SK-N-SH (cell line): ENCODE measurements around the gene HDAC4. TPM values are rescaled to one million over a fixed set of nuclear protein-coding genes. Genes with fewer than 3 reads are reported as not detected.

Experiments
- CTCF ChIA-PET: fragments of 300-600, 350-600 bp; formaldehyde crosslinking; extraction: SDS; loops from one replicate; lab custom pipeline; 2021; lab: Yijun Ruan, JAX
- POLR2A ChIA-PET: fragments of 350-600 bp; sonication (Branson Sonifier 250); formaldehyde crosslinking; extraction: SDS; loops from one replicate; lab custom pipeline; 2020; ENCODE audit warnings: antibody characterized with exemption, inconsistent platforms; lab: Yijun Ruan, JAX
- DNase-seq: peaks from one replicate; pipeline ENCODE4 v3.0.0; 2012
- H2AFZ ChIP-seq: fragments of 200-600 bp; sonication (generic); 2 replicates; pipeline ENCODE4 v1.8.1; 2016; ENCODE audit warnings: antibody characterized with exemption, mild to moderate bottlenecking, low read depth
- H3F3A ChIP-seq: fragments of 200-600 bp; sonication (generic); replicated peaks from 2 replicates; pipeline ENCODE3; 2016; ENCODE audit warnings: antibody characterized with exemption, mild to moderate bottlenecking; ENCODE audit not compliant: insufficient read depth
- H3K27ac ChIP-seq, 2 experiments: fragments of 200-500 bp in 1 of 2; fragments of 200-600 bp in 1 of 2; sonication (Bioruptor generic) in 1 of 2; sonication (generic), shearing (Covaris generic) in 1 of 2; 2 replicates each; pipeline versions ENCODE4 v1.5.1 to v1.6.1; 2014 to 2016; ENCODE audit warnings: low read depth in 2 of 2, inconsistent platforms in 1 of 2, low read length in 1 of 2, mild to moderate bottlenecking in 1 of 2, mixed read lengths in 1 of 2
- H3K27me3 ChIP-seq: fragments of 200-600 bp; sonication (generic), shearing (Covaris generic); 2 replicates; pipeline ENCODE4 v1.6.1; 2016; ENCODE audit warnings: mixed run types; ENCODE audit not compliant: insufficient read depth
- H3K36me3 ChIP-seq, 2 experiments: fragments of 200-500 bp in 1 of 2; fragments of 200-600 bp in 1 of 2; sonication (Bioruptor generic) in 1 of 2; sonication (generic) in 1 of 2; replicated peaks in 1 of 2; 2 replicates each; pipeline versions ENCODE3 to v1.5.1; 2014 to 2016; ENCODE audit warnings: low read length in 1 of 2, mild to moderate bottlenecking in 1 of 2; ENCODE audit not compliant: insufficient read depth in 2 of 2, control insufficient read depth in 1 of 2
- H3K4me1 ChIP-seq, 2 experiments: fragments of 200-500 bp in 1 of 2; fragments of 200-600 bp in 1 of 2; sonication (Bioruptor generic) in 1 of 2; sonication (generic), shearing (Covaris generic) in 1 of 2; 2 replicates each; pipeline versions ENCODE4 v1.5.1 to v1.6.1; 2014 to 2016; ENCODE audit warnings: low read depth in 1 of 2, low read length in 1 of 2, mixed run types in 1 of 2; ENCODE audit not compliant: insufficient read depth in 2 of 2, control insufficient read depth in 1 of 2
- H3K4me2 ChIP-seq: fragments of 200-600 bp; sonication (generic), shearing (Covaris generic); 2 replicates; pipeline ENCODE4 v1.6.1; 2017; ENCODE audit warnings: mixed run types
- H3K4me3 ChIP-seq, 2 experiments: fragments of 200-500 bp in 1 of 2; fragments of 200-600 bp in 1 of 2; sonication (Bioruptor generic) in 1 of 2; sonication (generic), shearing (Covaris generic) in 1 of 2; 2 replicates each; pipeline versions ENCODE4 v1.5.1 to v1.8.1; 2014 to 2016; ENCODE audit warnings: low read depth in 2 of 2, inconsistent platforms in 1 of 2, low read length in 1 of 2, mild to moderate bottlenecking in 1 of 2, mixed read lengths in 1 of 2, moderate library complexity in 1 of 2
- H3K79me2 ChIP-seq: fragments of 200-600 bp; sonication (generic); 2 replicates; pipeline ENCODE4 v1.8.1; 2017; ENCODE audit warnings: mild to moderate bottlenecking; ENCODE audit not compliant: insufficient read depth
- H3K9ac ChIP-seq: fragments of 200-600 bp; sonication (generic); 2 replicates; pipeline ENCODE4 v1.6.1; 2017; ENCODE audit warnings: mixed run types
- H3K9me2 ChIP-seq: fragments of 200-600 bp; sonication (generic); 2 replicates; pipeline ENCODE4 v1.6.1; 2017; ENCODE audit warnings: mixed run types
- H3K9me3 ChIP-seq: fragments of 200-600 bp; sonication (generic); 2 replicates; pipeline ENCODE4 v1.6.1; 2017; ENCODE audit warnings: mixed run types, mild to moderate bottlenecking, moderate library complexity
- H4K20me1 ChIP-seq: fragments of 200-600 bp; sonication (generic); 2 replicates; pipeline ENCODE4 v1.6.1; 2017; ENCODE audit warnings: mild to moderate bottlenecking, mixed run types; ENCODE audit not compliant: insufficient read depth
- CHD2 ChIP-seq: fragments of 150-350 bp; IDR thresholded peaks from 2 replicates; pipeline ENCODE4 v1.6.1; 2018; ENCODE audit warnings: low read length; ENCODE audit not compliant: partially characterized antibody
- CTCF ChIP-seq: fragments of 200-600 bp; sonication (generic); IDR thresholded peaks from 2 replicates; pipeline ENCODE4 v1.6.1; 2017; ENCODE audit warnings: antibody characterized with exemption, mild to moderate bottlenecking, moderate library complexity
- EZH2phosphoT487 ChIP-seq: fragments of 200-600 bp; sonication (generic); IDR thresholded peaks from 2 replicates; pipeline ENCODE4 v1.6.1; 2017; ENCODE audit warnings: low read depth, mixed run types, mild to moderate bottlenecking, antibody characterized with exemption, moderate library complexity, borderline replicate concordance
- FOXJ3 ChIP-seq: sonication (generic); formaldehyde crosslinking; IDR thresholded peaks from 2 replicates; pipeline ENCODE4 v1.5.1; 2020; ENCODE audit warnings: mild to moderate bottlenecking, missing genetic modification reagents
- GATA2 ChIP-seq: sonication (generic); formaldehyde crosslinking; IDR thresholded peaks from 2 replicates; pipeline ENCODE4 v1.5.0; 2020; ENCODE audit warnings: mild to moderate bottlenecking, missing genetic modification reagents
- JUND ChIP-seq: IDR thresholded peaks from 2 replicates; pipeline ENCODE4 v1.4.0; 2012
- MAX ChIP-seq: IDR thresholded peaks from 2 replicates; pipeline ENCODE4 v1.4.0; 2012; ENCODE audit warnings: low read depth
- MEF2A ChIP-seq: IDR thresholded peaks from 2 replicates; pipeline ENCODE4 v1.4.0; 2012; ENCODE audit warnings: low read depth, borderline replicate concordance
- MXI1 ChIP-seq: IDR thresholded peaks from 2 replicates; pipeline ENCODE4 v1.6.1; 2012; ENCODE audit warnings: mild to moderate bottlenecking, low read depth, low read length, improper control_type of control experiment
- NFIC ChIP-seq: IDR thresholded peaks from 2 replicates; pipeline ENCODE4 v1.4.0; 2012; ENCODE audit warnings: borderline replicate concordance
- RXRA ChIP-seq: IDR thresholded peaks from 2 replicates; pipeline ENCODE4 v1.4.0; 2012; ENCODE audit warnings: low read depth, mild to moderate bottlenecking, borderline replicate concordance
- SIN3A ChIP-seq: IDR thresholded peaks from 2 replicates; pipeline ENCODE4 v1.6.1; 2012; ENCODE audit warnings: low read depth, mild to moderate bottlenecking, low read length, moderate library complexity, borderline replicate concordance
- TCF12 ChIP-seq: IDR thresholded peaks from 2 replicates; pipeline ENCODE4 v1.4.0; 2012
- TEAD4 ChIP-seq: IDR thresholded peaks from 2 replicates; pipeline ENCODE4 v1.4.0; 2012; ENCODE audit warnings: mild to moderate bottlenecking, borderline replicate concordance; ENCODE audit not compliant: insufficient read depth
- YY1 ChIP-seq: IDR thresholded peaks from 2 replicates; pipeline ENCODE4 v1.4.0; 2012; ENCODE audit warnings: low read depth, mild to moderate bottlenecking
- ZBTB33 ChIP-seq: IDR thresholded peaks from 2 replicates; pipeline ENCODE4 v1.4.0; 2012; ENCODE audit warnings: low read depth, borderline replicate concordance
- WGBS: methylation state at CpG from one replicate; pipeline ENCODE4 v1.1.6; 2017; ENCODE audit warnings: low lambda C conversion rate; 5-methylcytosine and 5-hydroxymethylcytosine counted together
- polyA plus RNA-seq, 3 experiments: library from polyadenylated mRNA; depleted of rRNA; stranded (reverse); fragments of >200 nt; gene quantifications; 2 replicates each; pipeline ENCODE4 v1.2.3, GENCODE V29; 2012
- TF ChIP-seq, protein P1 (sequence below): IDR thresholded peaks from 2 replicates; pipeline ENCODE4 v1.4.0; 2012; ENCODE audit warnings: low read depth, borderline replicate concordance
- TF ChIP-seq, protein P2 (sequence below): IDR thresholded peaks from 2 replicates; pipeline ENCODE4 v1.6.1; 2012; ENCODE audit warnings: mild to moderate bottlenecking, low read depth, low read length, moderate library complexity

The HDAC4 gene
- polyA plus RNA-seq, 1 of the 3 experiments (the other 2 are of a cell fraction) = 5.5 TPM

DNA sequence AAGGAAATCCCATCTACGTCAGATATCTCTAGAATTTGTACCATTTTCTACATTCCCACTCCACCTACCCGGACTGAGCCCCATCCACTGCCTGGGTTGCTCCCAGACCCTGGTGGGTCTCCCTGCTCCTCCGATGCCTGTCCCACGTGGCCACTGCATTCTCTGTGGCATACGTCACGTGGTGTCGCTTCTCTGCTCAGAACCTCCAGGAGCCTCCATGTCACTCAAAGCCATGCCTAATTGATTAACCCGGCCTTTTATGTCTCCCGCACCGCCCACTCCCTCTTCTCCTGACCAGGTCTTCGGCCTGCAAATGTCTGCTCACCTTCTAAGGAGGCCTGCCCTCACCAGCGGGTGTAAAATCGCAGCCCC is 176.6 kb downstream of the HDAC4 start:
- Histone ChIP-seq H3K27me3 (no peaks in the 10 kb centered on the region), H3K9ac (no peak overlapping the region), H3K4me2 (no peak overlapping the region), H3K4me3 (no peak overlapping the region), H3K27ac (no peak overlapping the region), H4K20me1 (no peaks in the 10 kb centered on the region), H3K36me3 (no peaks in the 10 kb centered on the region), H2AFZ (no peak overlapping the region), H3K79me2 (0 out of 2 replicates have a peak, but pooled peaks cover 2% of the 10 kb centered on the region), H3K9me3 (no peaks in the 10 kb centered on the region), H3F3A (no peaks in the 10 kb centered on the region), H3K9me2 (no peaks in the 10 kb centered on the region), H3K4me1 (peaks cover 13 to 59% of the 10 kb centered on the region in 2 experiments)
- 89% methylated on average over 13 of the region's 13 CpGs for whole genome bisulfite sequencing
- TF ChIP-seq MEF2A = no peak
- TF ChIP-seq TEAD4 = no peak
- TF ChIP-seq MAX = no peak
- TF ChIP-seq SIN3A = no peak
- TF ChIP-seq RXRA = no peak
- TF ChIP-seq, protein P1, sequence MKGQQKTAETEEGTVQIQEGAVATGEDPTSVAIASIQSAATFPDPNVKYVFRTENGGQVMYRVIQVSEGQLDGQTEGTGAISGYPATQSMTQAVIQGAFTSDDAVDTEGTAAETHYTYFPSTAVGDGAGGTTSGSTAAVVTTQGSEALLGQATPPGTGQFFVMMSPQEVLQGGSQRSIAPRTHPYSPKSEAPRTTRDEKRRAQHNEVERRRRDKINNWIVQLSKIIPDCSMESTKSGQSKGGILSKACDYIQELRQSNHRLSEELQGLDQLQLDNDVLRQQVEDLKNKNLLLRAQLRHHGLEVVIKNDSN = no peak
- TF ChIP-seq EZH2phosphoT487 = no peak
- no peak for TF ChIP-seq CHD2
- TF ChIP-seq ZBTB33 = no peak
- TF ChIP-seq TCF12 = no peak
- CTCF ChIA-PET = interaction anchor here (1.2 kb wide), 1 partner anchor 12 kb away, joined by 3 read pairs; no protein-coding TSS in a partner anchor
- DNase-seq = no peak
- POLR2A ChIA-PET = no interaction called here

DNA sequence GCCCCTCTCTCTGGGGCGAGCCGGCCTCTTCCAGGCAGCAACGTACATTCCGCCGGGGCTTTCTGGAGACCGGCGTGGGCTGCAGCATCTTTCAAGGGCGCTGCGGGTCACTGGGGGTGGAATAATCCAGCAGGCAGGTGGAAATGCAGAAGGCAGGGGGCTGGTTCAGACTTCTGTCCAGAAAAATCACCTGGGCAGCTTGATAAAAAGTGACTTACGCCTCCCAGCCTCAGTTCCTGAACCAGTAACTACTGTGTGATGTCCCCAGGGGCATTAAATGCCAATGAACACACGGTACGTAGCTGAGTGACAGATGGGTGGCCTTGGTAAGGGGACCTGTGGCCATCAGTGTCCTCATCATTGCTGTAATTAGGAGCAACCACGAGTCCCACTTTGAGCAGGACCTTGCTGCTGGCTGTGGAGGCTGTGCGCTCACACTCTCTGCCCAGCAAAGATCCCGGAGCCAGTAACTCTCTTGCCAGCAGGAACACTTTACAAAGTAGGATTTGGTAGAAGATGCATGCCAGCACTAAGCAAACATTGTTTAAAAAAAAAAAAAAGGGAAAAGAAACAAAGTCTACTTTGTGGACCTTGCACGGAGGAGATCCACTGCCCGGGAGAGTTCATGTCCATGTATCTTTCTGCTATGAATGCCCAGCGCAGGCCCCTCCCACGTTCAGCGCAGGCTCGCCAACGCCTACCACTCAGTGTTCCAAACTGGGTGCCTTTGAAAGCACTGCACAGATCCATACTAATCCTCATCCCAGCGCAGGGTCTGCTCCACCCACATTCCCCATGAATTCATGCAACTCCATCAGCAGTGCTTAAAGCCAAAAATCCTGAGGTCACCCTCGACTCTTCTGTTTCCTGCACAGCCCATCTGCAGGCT is 177.3 kb downstream of the HDAC4 start:
- Histone ChIP-seq H3K9me2 (no peaks in the 10 kb centered on the region), H3K79me2 (0 out of 2 replicates have a peak, but pooled peaks cover 2% of the 10 kb centered on the region), H3K4me1 (peaks cover 13 to 56% of the 10 kb centered on the region in 2 experiments), H3K27me3 (no peaks in the 10 kb centered on the region), H3F3A (no peaks in the 10 kb centered on the region), H3K36me3 (no peaks in the 10 kb centered on the region), H2AFZ (no peak overlapping the region), H3K9ac (no peak overlapping the region), H3K27ac (no peak overlapping the region), H3K9me3 (no peaks in the 10 kb centered on the region), H3K4me3 (no peak overlapping the region), H3K4me2 (no peak overlapping the region), H4K20me1 (no peaks in the 10 kb centered on the region)
- ChIA-PET CTCF (interaction anchor here (0.5 kb wide), 1 partner anchor 1930 kb away, joined by 3 read pairs; no protein-coding TSS in a partner anchor), POLR2A (no interaction called here)
- no peak for DNase-seq
- 92% methylated on average over 24 of the region's 24 CpGs for WGBS
- TF ChIP-seq YY1 = no peak
- TF ChIP-seq NFIC = no peak
- no peak for TF ChIP-seq EZH2phosphoT487
- TF ChIP-seq FOXJ3 (CRISPR knock-in tag) = no peak
- TF ChIP-seq TEAD4 = no peak
- no peak for TF ChIP-seq MXI1
- TF ChIP-seq, protein P2, sequence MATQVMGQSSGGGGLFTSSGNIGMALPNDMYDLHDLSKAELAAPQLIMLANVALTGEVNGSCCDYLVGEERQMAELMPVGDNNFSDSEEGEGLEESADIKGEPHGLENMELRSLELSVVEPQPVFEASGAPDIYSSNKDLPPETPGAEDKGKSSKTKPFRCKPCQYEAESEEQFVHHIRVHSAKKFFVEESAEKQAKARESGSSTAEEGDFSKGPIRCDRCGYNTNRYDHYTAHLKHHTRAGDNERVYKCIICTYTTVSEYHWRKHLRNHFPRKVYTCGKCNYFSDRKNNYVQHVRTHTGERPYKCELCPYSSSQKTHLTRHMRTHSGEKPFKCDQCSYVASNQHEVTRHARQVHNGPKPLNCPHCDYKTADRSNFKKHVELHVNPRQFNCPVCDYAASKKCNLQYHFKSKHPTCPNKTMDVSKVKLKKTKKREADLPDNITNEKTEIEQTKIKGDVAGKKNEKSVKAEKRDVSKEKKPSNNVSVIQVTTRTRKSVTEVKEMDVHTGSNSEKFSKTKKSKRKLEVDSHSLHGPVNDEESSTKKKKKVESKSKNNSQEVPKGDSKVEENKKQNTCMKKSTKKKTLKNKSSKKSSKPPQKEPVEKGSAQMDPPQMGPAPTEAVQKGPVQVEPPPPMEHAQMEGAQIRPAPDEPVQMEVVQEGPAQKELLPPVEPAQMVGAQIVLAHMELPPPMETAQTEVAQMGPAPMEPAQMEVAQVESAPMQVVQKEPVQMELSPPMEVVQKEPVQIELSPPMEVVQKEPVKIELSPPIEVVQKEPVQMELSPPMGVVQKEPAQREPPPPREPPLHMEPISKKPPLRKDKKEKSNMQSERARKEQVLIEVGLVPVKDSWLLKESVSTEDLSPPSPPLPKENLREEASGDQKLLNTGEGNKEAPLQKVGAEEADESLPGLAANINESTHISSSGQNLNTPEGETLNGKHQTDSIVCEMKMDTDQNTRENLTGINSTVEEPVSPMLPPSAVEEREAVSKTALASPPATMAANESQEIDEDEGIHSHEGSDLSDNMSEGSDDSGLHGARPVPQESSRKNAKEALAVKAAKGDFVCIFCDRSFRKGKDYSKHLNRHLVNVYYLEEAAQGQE = no peak
- TF ChIP-seq JUND = no peak
- TF ChIP-seq GATA2 (CRISPR knock-in tag) = no peak
- TF ChIP-seq CTCF = no peak
